ENCODE results near the gene TK2.
"Not testable (repeated sequence)": the region's sequence is repeated elsewhere in the genome, so short reads cannot be mapped to it uniquely, and the experiment has no call there.

TK2 gene

DNA sequence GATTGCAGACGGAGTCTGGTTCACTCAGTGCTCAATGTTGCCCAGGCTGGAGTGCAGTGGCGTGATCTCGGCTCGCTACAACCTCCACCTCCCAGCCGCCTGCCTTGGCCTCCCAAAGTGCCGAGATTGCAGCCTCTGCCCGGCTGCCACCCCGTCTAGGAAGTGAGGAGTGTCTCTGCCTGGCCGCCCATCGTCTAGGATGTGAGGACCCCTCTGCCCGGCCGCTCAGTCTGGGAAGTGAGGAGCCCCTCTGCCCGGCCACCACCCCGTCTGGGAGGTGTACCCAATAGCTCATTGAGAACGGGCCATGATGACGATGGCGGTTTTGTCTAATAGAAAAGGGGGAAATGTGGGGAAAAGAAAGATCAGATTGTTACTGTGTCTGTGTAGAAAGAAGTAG lies 35.5 kb downstream of the TK2 start:
- H3K9me3 ChIP-seq (ENCODE audit: control insufficient read depth, insufficient read depth, low read length); H3K9ac ChIP-seq (ENCODE audit: low read depth, low read length); H3K36me3 ChIP-seq (ENCODE audit: insufficient read depth, low read length): not testable (repeated sequence)
- H3K4me1 ChIP-seq (ENCODE audit: insufficient read depth, low read length) = peaks cover 46% of the 10 kb centered on the region

DNA sequence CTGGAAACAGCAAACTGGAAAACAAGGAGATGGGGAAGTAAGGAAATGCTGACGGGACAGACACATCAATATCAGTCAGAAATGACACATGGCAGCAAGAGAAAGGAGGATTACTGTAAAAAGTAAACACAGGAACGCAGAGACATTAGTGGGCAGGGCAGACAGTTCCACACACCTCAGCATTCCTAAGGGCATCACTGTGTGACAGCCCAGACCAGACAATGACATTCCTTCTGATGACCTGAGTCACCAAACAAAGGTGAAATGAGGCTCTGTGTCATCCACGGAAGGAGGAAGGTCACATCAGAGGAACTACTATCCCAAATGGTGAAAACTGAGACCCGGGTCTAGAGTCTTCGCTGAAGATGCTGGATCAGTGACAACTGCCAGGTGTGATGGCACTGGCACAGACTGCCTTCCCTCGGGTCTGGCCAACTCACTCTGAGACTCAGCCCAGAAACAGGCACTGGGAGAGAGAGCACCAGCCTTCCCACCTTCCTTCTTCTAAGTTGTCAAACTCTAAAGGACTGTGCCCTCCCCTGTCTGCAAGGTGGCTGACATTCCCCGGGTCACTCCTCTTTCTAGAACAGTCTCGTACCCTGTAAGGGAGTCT lies 36.7 kb downstream of the TK2 start:
- no peaks in the 10 kb centered on the region for H3K9me3 ChIP-seq (ENCODE audit: control insufficient read depth, insufficient read depth, low read length)
- no peaks in the 10 kb centered on the region for H3K36me3 ChIP-seq (ENCODE audit: insufficient read depth, low read length)
- no peak overlapping the region for H3K9ac ChIP-seq (ENCODE audit: low read depth, low read length)
- peaks cover 46% of the 10 kb centered on the region for H3K4me1 ChIP-seq (ENCODE audit: insufficient read depth, low read length)

DNA sequence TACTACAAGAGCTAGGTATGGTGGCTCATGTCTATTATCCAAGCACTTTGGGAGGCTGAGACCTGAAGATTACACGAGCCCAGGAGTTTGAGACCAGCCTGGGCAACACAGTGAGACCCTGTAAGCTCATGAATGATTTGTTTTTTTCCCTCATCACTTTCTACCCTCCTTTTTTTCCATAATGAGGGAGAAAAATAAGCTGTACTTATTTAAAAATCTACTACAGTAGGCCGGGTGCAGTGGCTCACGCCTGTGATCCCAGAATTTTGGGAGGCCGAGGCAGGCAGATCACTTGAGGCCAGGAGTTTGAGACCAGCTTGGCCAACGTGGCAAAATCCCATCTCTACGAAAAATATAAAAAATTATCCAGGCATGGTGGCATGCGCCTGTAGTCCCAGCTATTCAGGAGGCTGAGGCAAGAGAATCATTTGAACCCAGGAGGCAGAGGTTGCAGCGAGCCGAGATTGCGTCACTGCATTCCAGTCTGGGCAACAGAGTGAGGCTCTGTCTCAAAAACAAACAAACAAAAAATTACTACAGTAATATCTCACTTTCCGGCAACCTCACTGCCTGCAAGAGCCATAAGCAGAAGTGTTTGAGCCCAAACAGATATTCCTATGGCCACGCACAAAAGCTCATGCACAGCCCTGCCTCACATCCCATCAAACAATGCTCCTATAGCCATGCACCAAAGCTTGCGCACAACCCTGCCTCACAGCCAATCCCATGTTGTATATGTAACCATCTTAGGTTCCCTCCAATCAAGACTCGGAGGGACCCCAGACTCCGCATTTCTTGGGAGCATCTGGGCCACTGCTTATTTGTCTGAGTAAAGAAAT lies 37.4 kb downstream of the TK2 start:
- Histone ChIP-seq H3K4me1 (ENCODE audit: insufficient read depth, low read length) (peaks cover 42% of the 10 kb centered on the region), H3K9me3 (ENCODE audit: control insufficient read depth, insufficient read depth, low read length) (no peaks in the 10 kb centered on the region), H3K9ac (ENCODE audit: low read depth, low read length) (no peak overlapping the region), H3K36me3 (ENCODE audit: insufficient read depth, low read length) (no peaks in the 10 kb centered on the region)

DNA sequence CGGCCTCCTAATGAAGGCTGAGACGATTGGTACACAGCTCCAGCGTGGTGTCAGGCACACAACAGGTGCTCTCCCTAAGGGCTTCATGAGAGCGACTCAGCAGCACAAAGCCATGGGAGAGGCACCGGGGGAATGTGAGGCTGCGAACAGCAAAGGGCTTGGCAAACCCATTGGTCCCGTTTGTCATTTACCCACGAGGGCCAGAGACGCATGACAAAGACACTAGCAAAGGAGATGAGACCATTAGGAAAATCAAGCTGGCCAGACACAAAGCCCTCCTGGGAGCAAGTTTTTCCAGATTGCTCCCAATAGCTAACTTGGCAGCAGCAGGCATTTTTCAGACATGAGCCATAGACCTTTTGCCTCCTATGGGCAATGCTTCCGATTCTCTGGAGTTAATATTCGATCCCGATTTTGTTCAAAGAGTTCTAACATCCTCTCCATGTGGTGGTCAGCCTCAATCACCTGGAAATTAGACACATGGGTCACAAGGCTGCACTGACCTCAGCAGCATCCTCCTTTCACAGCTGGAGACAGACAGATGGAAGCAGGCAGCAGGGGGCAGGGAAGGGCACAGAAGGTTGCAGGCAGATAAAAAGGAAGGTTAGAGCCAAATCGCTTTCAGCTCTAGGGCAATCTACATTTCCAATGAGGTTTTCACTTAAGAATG lies 38.2 kb downstream of the TK2 start:
- no peaks in the 10 kb centered on the region for H3K9me3 ChIP-seq (ENCODE audit: control insufficient read depth, insufficient read depth, low read length)
- H3K9ac ChIP-seq (ENCODE audit: low read depth, low read length) = no peak overlapping the region
- H3K4me1 ChIP-seq (ENCODE audit: insufficient read depth, low read length) = peaks cover 36% of the 10 kb centered on the region
- H3K36me3 ChIP-seq (ENCODE audit: insufficient read depth, low read length) = no peaks in the 10 kb centered on the region

DNA sequence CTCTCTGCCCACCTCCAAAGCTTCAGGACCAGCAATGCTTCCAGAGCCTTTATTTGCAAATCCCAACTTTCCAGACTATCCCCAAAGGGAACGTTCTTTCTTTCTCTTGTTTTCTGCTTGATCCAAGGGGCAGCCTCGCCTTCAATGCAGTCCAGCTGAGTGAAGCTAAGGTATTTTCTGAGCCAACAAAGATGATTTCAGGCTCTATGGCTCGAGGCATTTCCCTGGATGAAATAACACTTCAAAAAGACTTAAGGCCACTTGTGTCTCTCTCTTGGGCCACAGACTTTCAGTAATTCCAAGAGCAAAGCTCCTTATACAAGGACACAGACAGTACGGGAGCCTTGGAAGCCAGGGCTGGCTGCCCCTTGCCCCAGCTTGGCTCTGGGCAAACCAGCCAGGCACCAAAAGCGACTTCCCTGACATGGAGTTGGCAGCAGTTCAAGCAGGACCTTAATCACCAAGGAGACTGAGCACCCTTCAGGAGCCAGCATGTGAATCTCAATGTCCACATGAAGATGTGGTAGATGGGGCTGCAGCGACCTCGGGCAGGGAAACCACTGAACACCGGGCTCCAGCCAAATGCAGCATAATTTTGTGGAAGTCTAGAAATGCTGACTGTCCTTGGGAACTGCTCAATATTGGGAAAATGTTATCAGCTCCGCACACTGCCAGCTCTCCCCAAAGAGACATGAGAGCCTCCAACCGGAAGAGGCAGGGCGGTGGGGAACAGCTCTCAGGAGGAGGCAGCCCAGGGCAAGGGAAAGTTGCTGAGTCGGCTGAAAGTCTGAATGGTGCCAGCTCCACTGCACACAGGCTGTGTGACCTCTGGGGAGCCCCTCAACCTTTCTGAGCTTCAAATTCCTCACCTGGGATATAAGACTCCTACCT lies 39.0 kb downstream of the TK2 start:
- Histone ChIP-seq H3K4me1 (ENCODE audit: insufficient read depth, low read length) (peaks cover 33% of the 10 kb centered on the region), H3K36me3 (ENCODE audit: insufficient read depth, low read length) (no peaks in the 10 kb centered on the region), H3K9ac (ENCODE audit: low read depth, low read length) (no peak overlapping the region), H3K9me3 (ENCODE audit: control insufficient read depth, insufficient read depth, low read length) (no peaks in the 10 kb centered on the region)

DNA sequence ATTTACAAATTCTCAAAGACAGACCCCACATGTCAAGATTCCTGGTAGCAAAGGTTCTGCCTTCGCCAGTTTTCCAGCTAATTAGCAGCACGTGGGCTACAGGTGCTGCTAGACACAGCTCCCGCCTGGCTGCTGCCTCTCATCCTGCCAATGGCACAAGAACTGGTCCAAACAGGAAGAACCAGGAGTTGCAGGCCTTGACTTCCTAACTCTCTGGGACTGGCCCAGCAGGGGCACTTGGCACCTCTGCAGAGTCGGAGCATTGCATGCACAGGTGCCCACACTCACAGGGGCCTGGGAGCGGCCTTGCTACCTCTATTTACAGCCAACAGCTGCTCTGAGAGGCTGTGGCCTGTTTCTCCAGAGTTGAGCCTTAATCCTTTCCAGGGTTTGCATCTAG lies 39.6 kb downstream of the TK2 start:
- no peaks in the 10 kb centered on the region for H3K9me3 ChIP-seq (ENCODE audit: control insufficient read depth, insufficient read depth, low read length)
- peaks cover 29% of the 10 kb centered on the region for H3K4me1 ChIP-seq (ENCODE audit: insufficient read depth, low read length)
- no peak overlapping the region for H3K9ac ChIP-seq (ENCODE audit: low read depth, low read length)
- no peaks in the 10 kb centered on the region for H3K36me3 ChIP-seq (ENCODE audit: insufficient read depth, low read length)

DNA sequence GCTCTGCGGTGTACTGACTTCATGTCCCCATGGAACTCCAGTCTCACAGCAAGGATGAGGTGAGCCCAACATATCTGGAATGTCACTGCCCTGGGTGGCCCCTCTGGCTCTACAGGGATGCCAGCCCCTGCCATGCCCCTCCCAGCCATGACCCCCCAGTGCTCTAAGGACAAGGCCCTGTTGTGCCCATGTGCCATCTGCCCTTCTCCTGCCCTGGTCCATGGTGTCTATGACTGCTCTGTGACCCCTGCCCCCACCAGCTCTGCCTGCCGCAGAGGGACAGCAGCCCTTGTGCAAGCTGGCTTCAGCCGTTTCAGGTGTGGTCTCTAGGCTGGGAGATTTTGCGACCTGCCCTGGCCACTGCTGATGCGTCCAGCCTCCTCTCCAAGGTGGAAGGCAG lies 40.3 kb downstream of the TK2 start:
- H3K9me3 ChIP-seq (ENCODE audit: control insufficient read depth, insufficient read depth, low read length) = no peaks in the 10 kb centered on the region
- peaks cover 26% of the 10 kb centered on the region for H3K4me1 ChIP-seq (ENCODE audit: insufficient read depth, low read length)
- H3K9ac ChIP-seq (ENCODE audit: low read depth, low read length) = no peak overlapping the region
- H3K36me3 ChIP-seq (ENCODE audit: insufficient read depth, low read length) = no peaks in the 10 kb centered on the region

DNA sequence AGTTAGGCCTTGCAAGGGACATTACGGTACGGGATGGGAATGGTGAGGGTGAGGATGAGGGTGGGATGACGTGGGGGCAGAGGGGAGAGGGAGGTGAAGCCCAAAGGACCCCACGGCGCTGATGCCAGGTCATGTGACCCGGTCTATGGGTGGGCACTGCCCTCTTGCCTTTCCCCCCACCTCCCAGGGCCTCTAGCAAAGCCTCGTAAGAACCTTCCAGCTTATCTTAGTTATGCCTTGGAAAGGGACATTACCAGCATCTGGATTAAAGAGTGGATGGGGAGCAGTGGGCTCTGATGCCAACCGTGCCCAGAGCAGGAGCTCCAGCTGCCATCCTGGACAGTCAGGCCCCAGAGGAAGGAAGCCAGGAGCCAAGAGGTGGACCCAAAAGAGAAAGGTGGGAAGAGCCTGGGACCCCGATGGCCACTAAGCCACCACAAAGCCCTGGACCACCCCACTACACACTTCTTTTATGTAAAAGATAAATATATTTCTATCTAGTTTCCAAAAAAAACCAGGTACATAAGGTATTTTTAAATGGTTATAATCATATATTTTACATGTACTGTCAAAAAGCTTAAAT lies 40.9 kb downstream of the TK2 start:
- H3K9me3 ChIP-seq (ENCODE audit: control insufficient read depth, insufficient read depth, low read length) = no peaks in the 10 kb centered on the region
- H3K36me3 ChIP-seq (ENCODE audit: insufficient read depth, low read length) = no peaks in the 10 kb centered on the region
- H3K9ac ChIP-seq (ENCODE audit: low read depth, low read length) = no peak overlapping the region
- H3K4me1 ChIP-seq (ENCODE audit: insufficient read depth, low read length) = peaks cover 26% of the 10 kb centered on the region

DNA sequence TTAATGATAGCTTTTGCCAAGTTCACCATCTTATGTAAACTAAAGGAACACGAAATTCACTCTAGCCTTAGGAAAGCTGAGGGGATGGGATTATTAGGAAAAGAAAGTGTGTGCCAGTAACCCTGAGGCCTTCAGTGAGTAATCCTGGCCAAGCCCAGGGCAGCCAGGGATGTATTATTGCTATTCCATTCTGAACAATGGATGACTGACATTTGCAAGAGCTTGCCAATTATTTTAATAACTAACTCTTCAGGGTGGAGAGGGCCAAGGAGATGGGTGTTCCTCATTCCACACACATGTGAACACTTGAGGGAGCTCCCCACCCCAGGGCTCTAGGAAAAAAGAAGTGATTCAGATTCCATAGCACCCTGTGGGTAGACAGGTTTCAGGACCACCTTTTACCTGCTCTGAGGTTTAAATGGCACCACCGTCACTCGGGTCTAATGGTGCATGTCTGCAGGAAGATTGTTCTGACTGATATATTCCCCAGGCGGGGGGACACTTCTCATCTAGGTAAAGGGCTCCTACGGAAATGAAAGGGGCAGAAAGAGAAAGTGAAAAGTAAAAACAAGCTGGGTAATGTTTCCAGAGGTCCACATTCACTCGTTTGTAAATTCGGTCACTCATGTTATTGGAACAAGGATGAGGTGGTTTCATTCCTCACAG lies 41.5 kb downstream of the TK2 start:
- no peaks in the 10 kb centered on the region for H3K36me3 ChIP-seq (ENCODE audit: insufficient read depth, low read length)
- peaks cover 23% of the 10 kb centered on the region for H3K4me1 ChIP-seq (ENCODE audit: insufficient read depth, low read length)
- no peak overlapping the region for H3K9ac ChIP-seq (ENCODE audit: low read depth, low read length)
- H3K9me3 ChIP-seq (ENCODE audit: control insufficient read depth, insufficient read depth, low read length) = no peaks in the 10 kb centered on the region

DNA sequence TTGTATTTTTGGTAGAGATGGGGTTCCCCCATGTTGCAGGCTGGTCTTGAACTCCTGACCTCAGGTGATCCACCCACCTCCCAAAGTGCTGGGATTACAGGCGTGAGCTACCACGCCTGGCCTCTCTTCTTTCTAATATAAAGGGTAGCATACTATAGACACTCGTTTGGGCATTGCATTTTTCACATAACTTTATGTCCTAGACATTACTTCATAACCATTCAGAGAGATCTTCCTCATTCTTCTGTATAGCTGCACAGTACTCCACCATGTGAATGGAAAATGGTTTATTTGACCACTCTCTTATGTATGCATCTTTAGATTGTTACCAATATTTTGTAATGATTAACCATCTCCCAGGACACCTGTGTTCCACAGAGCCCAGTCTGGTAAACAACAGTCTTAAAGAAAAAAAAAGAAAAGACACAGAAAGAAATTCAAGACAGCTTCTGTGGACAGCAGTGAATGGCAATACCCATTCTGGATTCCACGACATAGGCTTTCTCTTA lies 42.1 kb downstream of the TK2 start:
- no peak overlapping the region for H3K9ac ChIP-seq (ENCODE audit: low read depth, low read length)
- H3K4me1 ChIP-seq (ENCODE audit: insufficient read depth, low read length) = peaks cover 17% of the 10 kb centered on the region
- H3K36me3 ChIP-seq (ENCODE audit: insufficient read depth, low read length) = no peaks in the 10 kb centered on the region
- H3K9me3 ChIP-seq (ENCODE audit: control insufficient read depth, insufficient read depth, low read length) = no peaks in the 10 kb centered on the region

DNA sequence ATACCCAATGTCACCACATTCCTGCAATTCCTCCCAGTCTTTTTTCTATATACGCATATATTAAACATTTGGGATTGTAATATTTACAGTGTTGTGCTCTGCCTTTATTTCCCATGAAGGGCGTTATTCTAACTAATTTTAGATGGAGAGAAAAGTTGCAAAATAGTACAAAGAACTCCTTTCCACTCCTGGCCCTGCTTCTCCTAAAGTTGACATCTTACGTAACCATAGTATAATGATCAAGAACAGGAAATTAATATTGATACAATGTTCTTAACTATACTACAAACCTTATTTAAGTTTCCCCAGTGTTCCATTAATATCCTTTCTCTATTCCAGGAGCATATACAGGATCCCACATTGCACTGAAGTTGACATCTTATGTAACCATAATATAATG lies 46.3 kb downstream of the TK2 start:
- no peaks in the 10 kb centered on the region for H3K9me3 ChIP-seq (ENCODE audit: control insufficient read depth, insufficient read depth, low read length)
- no peak overlapping the region for H3K9ac ChIP-seq (ENCODE audit: low read depth, low read length)
- H3K36me3 ChIP-seq (ENCODE audit: insufficient read depth, low read length) = no peaks in the 10 kb centered on the region
- H3K4me1 ChIP-seq (ENCODE audit: insufficient read depth, low read length) = no peaks in the 10 kb centered on the region

DNA sequence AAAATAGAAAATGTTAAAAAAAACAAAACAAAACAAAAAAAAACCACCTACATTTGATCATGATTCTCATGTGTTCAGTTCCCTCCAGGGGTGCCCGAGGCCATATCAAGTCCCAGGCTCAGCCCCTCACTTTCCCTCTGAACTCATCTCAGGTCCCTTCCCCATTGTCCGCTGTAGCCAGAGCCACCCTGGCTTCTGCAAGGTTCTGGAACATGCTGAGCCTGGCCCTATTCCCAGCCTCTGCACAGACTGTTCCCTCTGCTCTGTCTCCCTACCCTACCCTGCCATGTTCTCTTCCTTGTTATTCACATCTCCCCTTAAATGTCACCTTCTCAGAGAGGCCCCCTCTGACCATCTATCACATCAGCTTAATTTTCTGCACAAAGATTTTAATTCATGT lies 46.9 kb downstream of the TK2 start:
- Histone ChIP-seq H3K36me3 (ENCODE audit: insufficient read depth, low read length) (no peaks in the 10 kb centered on the region), H3K4me1 (ENCODE audit: insufficient read depth, low read length) (no peaks in the 10 kb centered on the region), H3K9ac (ENCODE audit: low read depth, low read length) (no peak overlapping the region), H3K9me3 (ENCODE audit: control insufficient read depth, insufficient read depth, low read length) (no peaks in the 10 kb centered on the region)

DNA sequence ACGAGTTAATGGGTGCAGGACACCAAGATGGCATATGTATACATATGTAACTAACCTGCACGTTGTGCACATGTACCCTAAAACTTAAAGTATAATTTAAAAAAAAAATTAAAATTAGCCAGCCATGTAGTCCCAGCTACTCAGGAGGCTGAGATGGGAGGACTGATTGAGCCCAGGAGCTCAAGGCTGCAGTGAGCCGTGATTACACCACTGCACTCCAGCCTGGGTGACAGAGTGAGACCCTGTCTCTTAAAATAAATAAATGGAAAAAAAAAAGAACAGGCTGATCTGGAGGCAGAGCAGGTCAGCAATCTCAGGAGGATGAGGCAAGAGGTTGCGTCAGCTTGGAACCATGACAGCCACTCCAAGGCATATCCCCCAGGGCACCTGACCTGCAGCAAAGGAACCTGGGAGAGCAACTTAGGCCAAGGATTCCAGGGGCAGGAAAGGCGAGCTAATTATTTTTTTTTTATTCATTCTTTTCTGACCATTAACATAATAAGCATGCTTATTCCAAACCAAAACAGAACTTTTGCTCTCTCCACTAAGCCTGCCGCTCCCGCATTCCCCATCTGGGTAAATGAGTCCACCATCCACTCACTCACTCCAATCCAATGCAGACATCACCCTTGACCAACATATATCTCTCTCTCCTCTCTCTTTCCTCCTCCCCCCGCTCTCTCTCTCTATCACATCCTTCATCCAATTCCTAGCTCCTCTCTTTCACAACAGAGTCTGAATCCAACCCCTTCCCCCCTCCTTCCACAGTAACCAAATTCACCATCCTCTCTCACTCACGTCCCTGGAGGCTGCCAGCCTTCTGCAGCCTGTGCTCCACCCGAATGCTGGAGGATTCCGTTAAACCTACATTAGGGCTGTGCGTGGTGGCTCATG lies 47.7 kb downstream of the TK2 start:
- no peaks in the 10 kb centered on the region for H3K9me3 ChIP-seq (ENCODE audit: control insufficient read depth, insufficient read depth, low read length)
- H3K4me1 ChIP-seq (ENCODE audit: insufficient read depth, low read length) = no peaks in the 10 kb centered on the region
- no peak overlapping the region for H3K9ac ChIP-seq (ENCODE audit: low read depth, low read length)
- H3K36me3 ChIP-seq (ENCODE audit: insufficient read depth, low read length) = no peaks in the 10 kb centered on the region

Measured in ES-I3 (cell line).